GM18861 (cell line): Measurements from ENCODE around the gene ZBTB16.

ENCODE experiments used
- ATAC-seq: cut with Tn5 transposase; IDR thresholded peaks from one replicate; pipeline ENCODE4 v1.9.1; 2021; ENCODE audit not compliant: unreplicated experiment

The ZBTB16 gene

DNA sequence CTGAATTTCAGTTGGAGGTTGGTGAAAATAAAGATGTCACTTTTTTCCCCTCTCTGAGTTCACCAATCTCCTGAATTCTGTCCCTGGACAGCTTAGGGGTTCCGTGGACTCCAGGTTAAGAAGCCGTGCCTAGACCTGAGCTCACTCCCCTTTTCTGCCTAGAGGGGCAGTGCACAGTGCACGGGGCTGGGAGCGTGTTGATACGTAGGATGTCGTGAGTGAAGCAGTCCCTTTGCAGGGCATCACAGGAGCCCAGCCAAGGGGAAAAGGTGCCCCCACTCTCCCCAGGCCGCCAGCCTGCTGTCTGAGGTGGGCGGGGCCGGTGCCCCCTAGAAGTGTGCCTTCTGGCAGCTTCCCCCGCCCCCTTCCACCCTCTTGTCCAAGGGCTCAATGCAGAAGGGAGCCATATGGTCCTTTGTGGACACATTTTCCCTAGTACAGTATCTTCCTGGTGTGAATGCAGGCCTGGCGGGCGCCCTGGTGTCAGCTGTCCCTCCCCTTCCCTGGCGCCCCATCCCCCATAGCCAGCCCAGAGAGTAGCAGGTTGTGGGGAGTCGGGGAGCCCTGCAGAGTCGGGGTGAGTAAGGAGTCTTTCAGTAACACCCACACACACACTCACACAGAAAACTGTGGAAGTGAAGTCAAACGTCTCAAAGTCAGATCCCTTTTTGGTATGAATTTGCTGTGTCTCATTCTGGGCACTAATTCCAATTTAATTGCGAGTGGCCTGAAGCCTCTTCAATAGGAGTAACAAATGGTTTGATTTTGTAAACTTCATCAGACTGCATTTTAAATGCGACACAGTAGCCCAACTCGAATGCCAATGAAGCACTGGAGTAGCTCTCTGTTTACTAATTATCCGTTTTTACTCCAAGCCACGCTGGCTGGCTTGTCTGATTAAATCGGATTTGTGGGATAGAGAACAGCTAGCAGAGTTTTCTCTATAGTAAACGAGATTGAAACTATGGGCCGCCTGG, 169.2 kb downstream of the ZBTB16 start:
- no peak for ATAC-seq

DNA sequence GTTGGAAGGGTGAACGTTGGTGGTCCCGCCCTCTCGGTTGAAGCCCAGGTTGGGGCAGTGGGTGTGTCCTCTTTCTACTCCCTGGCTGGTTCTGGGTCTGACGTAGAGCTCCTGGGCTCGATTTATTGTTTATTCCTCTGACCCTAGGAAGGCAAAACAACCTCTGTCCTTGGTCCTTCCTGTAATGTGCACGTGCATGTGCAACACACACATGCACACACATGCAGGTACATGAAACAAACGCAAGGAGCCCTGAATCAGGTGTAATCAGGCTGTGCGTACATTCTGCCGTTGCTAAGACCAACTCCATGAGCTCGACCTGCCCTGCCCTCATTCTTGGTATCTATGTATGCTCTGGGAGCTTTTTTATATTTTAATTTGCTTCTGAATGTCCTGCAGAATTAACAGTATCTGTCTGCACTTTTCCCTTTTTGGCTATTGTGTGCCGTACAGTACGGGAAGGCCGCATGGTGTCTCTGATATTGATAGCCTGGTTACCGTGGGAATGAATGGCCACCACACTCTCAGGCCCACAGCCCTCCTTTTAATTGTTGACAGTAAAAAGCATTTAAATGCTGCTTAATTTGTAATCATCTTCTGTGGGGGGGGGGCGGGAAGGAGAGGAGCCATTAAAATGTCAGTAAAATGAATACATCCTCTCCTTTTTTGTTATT, 170.7 kb downstream of the ZBTB16 start:
- no peak for ATAC-seq

DNA sequence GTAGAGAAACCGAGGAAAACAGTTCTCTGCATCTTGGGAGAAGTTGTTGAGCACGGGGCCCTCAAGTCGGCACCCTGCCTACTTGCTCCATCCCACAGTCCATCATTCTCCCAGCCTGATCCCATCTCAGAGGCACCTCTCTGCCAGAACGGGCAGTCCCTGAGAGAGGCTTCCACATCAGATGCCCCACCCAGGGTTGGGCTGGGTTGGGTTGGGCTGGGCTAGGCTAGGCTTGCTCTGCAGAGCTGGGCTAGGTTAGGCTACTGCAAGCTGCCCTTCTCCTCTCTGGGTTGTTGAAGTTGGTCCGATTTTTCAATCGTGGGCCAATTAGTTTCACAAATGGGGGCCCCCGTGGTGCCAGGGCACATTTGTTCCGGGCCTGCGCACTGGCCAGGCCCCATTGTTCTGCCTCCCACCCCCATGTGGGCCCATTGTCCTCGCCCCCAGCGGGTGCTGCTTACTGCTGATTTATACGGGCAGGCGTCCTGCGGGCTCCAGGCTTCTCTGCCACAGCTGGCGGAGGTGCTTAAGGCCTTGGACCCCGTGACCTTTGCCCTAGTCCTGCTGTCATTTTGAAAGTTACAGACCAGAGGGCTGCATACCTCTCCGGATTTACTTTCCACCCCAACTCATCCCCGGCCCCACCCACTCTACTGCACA, 173.0 kb downstream of the ZBTB16 start:
- ATAC-seq = no peak

DNA sequence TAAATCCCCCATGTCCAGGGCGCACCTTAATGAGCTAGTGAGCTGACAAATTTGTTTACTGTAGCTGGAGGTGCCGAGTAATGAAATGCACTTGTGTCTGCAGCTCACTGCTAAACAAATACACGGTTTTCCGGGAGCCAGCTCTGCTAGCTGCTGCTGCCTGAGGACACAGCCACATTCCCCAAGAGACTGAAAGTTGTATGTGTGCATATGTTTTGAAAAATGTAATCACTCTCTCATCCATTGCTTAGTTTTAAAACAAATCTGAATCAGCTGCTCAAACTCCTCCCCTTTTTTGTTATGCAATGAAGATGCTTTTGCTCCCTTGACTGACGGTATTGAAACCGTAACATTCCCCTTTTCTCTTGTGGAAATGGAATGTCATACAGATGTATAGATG, 174.2 kb downstream of the ZBTB16 start:
- ATAC-seq = no peak

DNA sequence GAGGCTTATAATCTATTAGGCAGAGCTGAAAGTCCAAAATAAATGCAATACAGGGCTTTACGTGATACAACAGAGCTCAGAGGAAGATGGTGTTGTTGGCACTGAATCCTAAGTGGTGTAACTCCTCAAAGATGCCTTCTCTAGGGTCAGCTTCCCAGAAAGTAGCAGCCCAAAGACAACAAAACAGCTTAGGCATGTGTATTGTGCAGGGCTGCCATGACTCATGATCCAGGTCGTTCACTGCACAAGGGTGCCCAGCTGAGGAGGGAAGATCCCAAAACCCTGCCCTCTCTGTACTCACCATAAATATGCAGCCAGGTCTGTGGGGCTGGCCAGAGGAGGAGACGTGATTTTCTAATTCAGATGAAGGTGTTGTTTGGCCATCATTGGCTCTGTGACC, 177.3 kb downstream of the ZBTB16 start:
- no peak for ATAC-seq

DNA sequence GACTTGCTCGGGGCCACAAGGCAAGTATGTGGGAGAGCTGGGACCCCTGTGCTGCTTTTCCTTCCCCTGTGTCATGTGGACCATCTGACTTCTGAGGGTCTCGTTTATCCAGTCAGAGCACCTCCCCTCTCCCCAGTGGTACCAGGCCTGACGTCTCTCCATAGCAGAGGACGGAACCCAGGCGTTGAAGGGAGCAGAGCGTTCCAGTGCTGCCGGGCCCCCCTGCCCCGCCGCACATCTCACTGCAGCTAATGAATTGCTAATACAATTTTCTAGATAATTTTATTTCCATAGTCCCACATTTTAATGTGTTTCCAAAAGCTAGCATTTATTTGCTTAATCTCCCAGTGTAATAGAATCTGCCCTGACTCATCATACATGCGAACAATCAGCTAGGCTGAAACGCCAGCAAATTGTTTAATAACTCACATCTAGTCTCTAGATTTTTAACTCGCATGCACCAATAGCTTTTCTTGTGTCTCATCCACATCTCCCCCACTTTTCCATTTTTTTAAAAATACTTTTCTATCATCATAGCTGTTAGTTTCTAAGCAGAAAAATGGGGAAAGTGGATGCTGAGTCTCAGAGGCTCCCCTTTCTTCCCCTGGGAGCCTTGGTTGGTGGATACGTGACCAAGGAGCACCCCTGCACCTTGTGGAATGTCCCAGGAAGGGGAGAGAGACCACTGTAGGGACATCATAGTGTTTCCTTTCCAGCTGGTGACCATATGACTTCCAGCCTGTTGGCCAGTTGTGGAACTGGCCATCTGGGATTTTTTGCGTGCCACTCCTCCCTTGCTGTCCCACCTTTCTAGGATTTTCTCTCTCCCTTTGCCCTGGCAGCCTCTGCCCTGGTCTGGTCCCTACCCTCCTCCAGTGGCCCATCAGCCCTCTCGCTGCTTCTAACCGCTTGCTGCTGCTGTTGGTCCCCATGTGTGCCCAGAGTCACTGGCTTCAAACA, 178.1 kb downstream of the ZBTB16 start:
- ATAC-seq = no peak

DNA sequence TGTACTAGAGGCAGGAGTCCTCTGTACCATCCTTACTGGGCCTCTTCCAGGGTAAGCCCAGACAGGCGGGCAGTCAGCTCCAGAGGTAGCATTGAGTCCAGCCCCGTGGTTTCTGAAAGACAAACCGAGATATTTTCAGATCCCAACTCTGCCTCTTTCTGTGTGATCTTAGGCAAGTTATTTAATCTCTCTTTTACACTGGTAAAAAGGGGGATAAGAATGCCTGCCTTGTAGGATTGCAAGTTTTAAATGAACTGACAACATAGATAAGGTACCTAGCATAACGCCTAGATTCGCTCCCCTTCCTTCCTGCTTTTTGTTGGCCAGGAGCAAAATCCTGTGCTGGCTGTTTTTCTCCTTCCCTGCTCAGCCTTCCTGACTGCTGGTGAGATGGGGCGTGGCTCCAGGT, 180.2 kb downstream of the ZBTB16 start:
- ATAC-seq = no peak

- ATAC-seq = no peak
Measured at GRCh38 chr11:114242032-114242431, 182.5 kb downstream of the ZBTB16 start.

DNA sequence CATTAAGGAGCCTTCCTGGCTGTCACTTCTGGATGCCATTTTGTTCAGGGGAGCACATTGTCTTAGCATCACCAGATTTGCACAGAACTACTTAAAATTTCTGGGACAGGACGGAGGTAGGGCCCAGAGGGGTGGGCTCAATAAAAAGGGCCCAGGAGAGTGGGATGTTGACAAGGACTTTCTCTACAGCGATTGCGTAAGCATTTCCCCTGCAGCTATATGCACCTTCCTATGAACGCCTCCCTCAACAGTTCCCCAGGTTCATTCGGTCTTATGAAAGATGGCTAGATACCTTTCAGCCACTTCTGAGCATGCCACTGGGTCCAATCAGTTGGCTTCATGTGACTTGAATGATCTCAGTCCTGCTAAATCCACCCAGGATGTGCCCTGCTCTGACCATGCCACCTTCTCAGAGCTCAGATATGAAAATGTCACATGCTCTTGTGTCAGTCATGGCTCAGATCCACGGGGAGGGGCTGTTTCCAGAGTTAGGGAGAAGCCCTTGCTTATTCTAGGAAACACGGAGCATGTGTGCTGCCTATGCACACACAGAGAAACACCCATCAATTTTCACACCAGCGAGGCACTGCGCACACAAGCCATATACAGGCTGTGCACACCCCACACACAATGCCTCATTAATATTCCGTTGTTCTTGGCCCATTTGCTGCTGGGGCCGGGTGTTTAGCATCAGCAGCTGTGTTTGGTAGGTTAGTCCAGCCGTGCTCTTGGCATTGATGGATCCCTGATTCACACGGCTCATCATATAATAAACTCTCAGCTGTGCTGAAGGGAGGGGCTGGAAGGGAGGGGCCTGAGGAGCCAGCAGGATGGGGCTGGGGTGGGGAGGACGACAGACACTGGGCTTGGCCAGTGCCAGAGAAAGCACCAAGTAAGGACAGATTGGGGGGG, 184.2 kb downstream of the ZBTB16 start:
- no peak for ATAC-seq

GRCh38 chr11:114244726-114245394, 185.3 kb downstream of the ZBTB16 start:
- ATAC-seq = no peak

- ATAC-seq = no peak
Measured at GRCh38 chr11:114246321-114247069, 187.0 kb downstream of the ZBTB16 start.

GRCh38 chr11:114247070-114247789, 187.7 kb downstream of the ZBTB16 start:
- ATAC-seq = no peak

- ATAC-seq = no peak
Measured at GRCh38 chr11:114250180-114250579, 190.7 kb downstream of the ZBTB16 start.

DNA sequence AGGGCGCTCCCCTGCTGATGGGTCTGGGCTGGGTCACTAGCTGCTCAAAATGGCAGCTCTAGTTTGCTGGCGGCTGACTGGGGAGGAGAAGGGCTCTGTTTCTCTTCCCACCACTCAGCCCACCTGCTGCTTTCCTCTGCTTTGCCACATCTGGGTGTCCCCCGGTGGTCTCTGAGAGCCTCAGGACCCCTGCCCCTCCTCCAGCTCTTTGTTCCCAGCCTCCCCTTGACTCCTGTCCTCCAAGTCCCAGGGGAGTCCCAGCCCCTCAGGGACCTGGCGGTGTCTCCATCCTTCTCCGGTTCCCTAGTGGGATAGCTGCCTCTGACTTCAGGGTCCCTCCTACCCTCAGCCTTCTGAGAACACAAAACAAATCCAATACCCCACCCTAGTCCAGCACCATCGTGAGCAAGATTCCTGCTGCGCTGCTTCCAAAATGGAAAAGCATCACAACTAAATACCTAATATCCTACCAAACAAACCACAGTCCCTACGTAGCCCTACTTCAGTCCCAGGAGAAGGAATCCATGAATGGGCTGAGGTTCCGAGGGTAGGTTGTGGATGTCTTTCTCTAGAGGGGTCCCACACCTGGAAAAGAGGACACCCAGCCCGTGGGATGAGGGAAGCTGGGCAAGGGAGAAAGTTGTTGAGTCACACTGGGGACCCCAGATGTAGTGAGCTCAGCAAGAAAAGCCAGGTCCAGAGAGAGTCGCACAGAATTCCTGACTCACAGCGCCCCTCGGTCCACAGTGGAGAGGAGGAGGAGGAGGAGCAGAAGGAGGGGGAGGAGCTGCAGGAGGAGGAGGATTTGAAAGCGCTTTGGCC, 191.7 kb downstream of the ZBTB16 start:
- no peak for ATAC-seq

GRCh38 chr11:114251815-114252337, 192.4 kb downstream of the ZBTB16 start:
- ATAC-seq = no peak

GRCh38 chr11:114252767-114253166, 193.3 kb downstream of the ZBTB16 start:
- no peak for ATAC-seq
